ENCODE measurements around the gene CELF1. TPM values are rescaled to one million over a fixed set of nuclear protein-coding genes. Genes with fewer than 3 reads are reported as not detected.
A peak's percentile ranks its signal among the peaks of the same experiment; 100 is the strongest.
"Not testable (repeated sequence)": the region's sequence is repeated elsewhere in the genome, so short reads cannot be mapped to it uniquely, and the experiment has no call there.

Gene CELF1
- polyA plus RNA-seq, 1 donor from 2014 or later: 209 TPM

- Histone ChIP-seq H3F3A (ENCODE audit: insufficient read depth, low read length, poor library complexity, severe bottlenecking) (peaks cover 3% of the 10 kb centered on the region), H2AFZ (ENCODE audit: low read depth, low read length) (no peak overlapping the region), H3K4me3 (ENCODE audit: low read length) (no peak overlapping the region), H3K27me3 (ENCODE audit: insufficient read depth, low read depth, low read length) (no peaks in the 10 kb centered on the region), H3K27ac (ENCODE audit: low read length) (peak overlapping the region; percentile 88), H3K9ac (ENCODE audit: low read length) (peak overlapping the region; percentile 47), H3K79me2 (replicated peaks; ENCODE audit: insufficient read depth, low read length) (peaks cover 72% of the 10 kb centered on the region), H3K9me3 (ENCODE audit: low read length) (no peaks in the 10 kb centered on the region), H3K4me2 (ENCODE audit: low read length) (no peak overlapping the region), H3K9me2 (ENCODE audit: insufficient read depth, low read length) (no peaks in the 10 kb centered on the region), H3K36me3 (ENCODE audit: insufficient read depth, low read length) (no peaks in the 10 kb centered on the region), H4K20me1 (ENCODE audit: insufficient read depth) (peaks cover under 1% of the 10 kb centered on the region)
- TF ChIP-seq POLR2AphosphoS5 (IDR thresholded peaks at IDR 0.05) (no peak), TAF1 (IDR thresholded peaks at IDR 0.05; ENCODE audit: low read depth) (no peak), EZH2 (IDR thresholded peaks at IDR 0.05; ENCODE audit: borderline replicate concordance, insufficient read depth, low read length, poor library complexity, severe bottlenecking) (no peak), MXI1 (conservative IDR thresholded peaks at IDR 0.05; ENCODE audit: poor library complexity, severe bottlenecking) (no peak), SMC3 (conservative IDR thresholded peaks at IDR 0.05; ENCODE audit: poor library complexity) (no peak)
These were observed 21.3 kb downstream of the CELF1 start for GRCh38 chr11:47531666-47532065.

- H3K4me3 ChIP-seq (ENCODE audit: low read length); H3K36me3 ChIP-seq (ENCODE audit: insufficient read depth, low read length); H2AFZ ChIP-seq (ENCODE audit: low read depth, low read length); H3K27me3 ChIP-seq (ENCODE audit: insufficient read depth, low read depth, low read length); H3K9me2 ChIP-seq (ENCODE audit: insufficient read depth, low read length); H3K9ac ChIP-seq (ENCODE audit: low read length); H3K9me3 ChIP-seq (ENCODE audit: low read length); H3K4me2 ChIP-seq (ENCODE audit: low read length); H4K20me1 ChIP-seq (ENCODE audit: insufficient read depth); H3F3A ChIP-seq (ENCODE audit: insufficient read depth, low read length, poor library complexity, severe bottlenecking): not testable (repeated sequence)
- Histone ChIP-seq H3K27ac (ENCODE audit: low read length) (peak overlapping the region; percentile 88), H3K79me2 (replicated peaks; ENCODE audit: insufficient read depth, low read length) (peaks cover 72% of the 10 kb centered on the region)
These were observed 22.2 kb downstream of the CELF1 start for GRCh38 chr11:47530721-47531120.

GRCh38 chr11:47529951-47530350, 23.0 kb downstream of the CELF1 start:
- Histone ChIP-seq H3F3A (ENCODE audit: insufficient read depth, low read length, poor library complexity, severe bottlenecking) (peaks cover 3% of the 10 kb centered on the region), H3K4me3 (ENCODE audit: low read length) (no peak overlapping the region), H3K79me2 (replicated peaks; ENCODE audit: insufficient read depth, low read length) (peaks cover 73% of the 10 kb centered on the region), H2AFZ (ENCODE audit: low read depth, low read length) (no peak overlapping the region), H3K9me2 (ENCODE audit: insufficient read depth, low read length) (no peaks in the 10 kb centered on the region), H3K9ac (ENCODE audit: low read length) (no peak overlapping the region), H3K4me2 (ENCODE audit: low read length) (no peak overlapping the region), H3K27ac (ENCODE audit: low read length) (peak overlapping the region; percentile 88), H3K27me3 (ENCODE audit: insufficient read depth, low read depth, low read length) (no peaks in the 10 kb centered on the region), H3K36me3 (ENCODE audit: insufficient read depth, low read length) (no peaks in the 10 kb centered on the region), H3K9me3 (ENCODE audit: low read length) (no peaks in the 10 kb centered on the region), H4K20me1 (ENCODE audit: insufficient read depth) (no peaks in the 10 kb centered on the region)
- TF ChIP-seq REST (IDR thresholded peaks at IDR 0.05; ENCODE audit: borderline replicate concordance): no peak
- TF ChIP-seq EZH2 (IDR thresholded peaks at IDR 0.05; ENCODE audit: borderline replicate concordance, insufficient read depth, low read length, poor library complexity, severe bottlenecking): no peak

DNA sequence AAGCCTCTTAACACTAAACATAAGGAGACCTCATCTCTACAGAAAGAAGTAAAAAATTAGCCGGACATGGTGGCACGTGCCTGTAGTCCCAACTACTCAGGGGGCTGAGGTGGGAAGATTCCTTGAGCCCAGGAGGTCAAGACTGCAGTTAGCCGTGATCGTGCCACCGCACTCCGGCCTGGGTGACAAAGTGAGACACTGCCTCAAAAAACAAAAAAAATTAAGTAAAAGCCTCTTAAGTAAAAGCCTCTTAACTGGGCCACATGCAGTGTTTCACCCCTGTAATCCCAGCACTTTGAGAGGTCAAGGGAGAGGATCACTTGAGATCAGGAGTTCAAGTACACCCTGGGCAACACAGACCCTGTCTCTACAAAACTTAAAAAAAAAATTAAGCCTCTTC, 25.7 kb downstream of the CELF1 start:
- no peak overlapping the region for H2AFZ ChIP-seq (ENCODE audit: low read depth, low read length)
- H3K79me2 ChIP-seq (replicated peaks; ENCODE audit: insufficient read depth, low read length): peaks cover 89% of the 10 kb centered on the region
- H4K20me1 ChIP-seq (ENCODE audit: insufficient read depth): no peaks in the 10 kb centered on the region
- no peaks in the 10 kb centered on the region for H3K27me3 ChIP-seq (ENCODE audit: insufficient read depth, low read depth, low read length)
- H3F3A ChIP-seq (ENCODE audit: insufficient read depth, low read length, poor library complexity, severe bottlenecking): peaks cover 3% of the 10 kb centered on the region
- H3K4me2 ChIP-seq (ENCODE audit: low read length): no peak overlapping the region
- no peak overlapping the region for H3K27ac ChIP-seq (ENCODE audit: low read length)
- H3K4me3 ChIP-seq (ENCODE audit: low read length): no peak overlapping the region
- no peak for TF ChIP-seq MXI1 (conservative IDR thresholded peaks at IDR 0.05; ENCODE audit: poor library complexity, severe bottlenecking)
- no peak for TF ChIP-seq EP300 (conservative IDR thresholded peaks at IDR 0.05; ENCODE audit: poor library complexity, severe bottlenecking)
- TF ChIP-seq EZH2 (IDR thresholded peaks at IDR 0.05; ENCODE audit: borderline replicate concordance, insufficient read depth, low read length, poor library complexity, severe bottlenecking): no peak
- H3K9me2 ChIP-seq (ENCODE audit: insufficient read depth, low read length): no peaks in the 10 kb centered on the region
- H3K9me3 ChIP-seq (ENCODE audit: low read length): no peaks in the 10 kb centered on the region
- H3K36me3 ChIP-seq (ENCODE audit: insufficient read depth, low read length): no peaks in the 10 kb centered on the region
- no peak overlapping the region for H3K9ac ChIP-seq (ENCODE audit: low read length)

DNA sequence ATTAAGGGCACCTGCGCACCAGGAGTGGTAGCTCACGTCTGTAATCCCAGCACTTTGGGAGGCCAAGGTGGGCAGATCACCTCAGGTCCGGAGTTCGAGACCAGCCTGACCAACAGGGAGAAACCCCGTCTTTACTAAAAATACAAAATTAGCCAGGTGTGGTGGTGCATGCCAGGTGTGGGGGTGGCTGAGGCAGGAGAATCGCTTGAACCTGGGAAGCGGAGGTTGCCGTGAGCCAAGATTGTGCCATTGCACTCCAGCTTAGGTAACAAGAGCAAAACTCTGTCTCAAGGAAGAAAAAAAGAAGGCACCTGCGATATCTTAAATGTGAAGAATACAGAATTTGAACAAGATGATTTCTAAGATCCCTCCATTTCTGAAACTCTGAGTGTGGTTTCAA, 26.9 kb downstream of the CELF1 start:
- not testable (repeated sequence) for H3K9ac ChIP-seq (ENCODE audit: low read length); H3K4me3 ChIP-seq (ENCODE audit: low read length); H3K27me3 ChIP-seq (ENCODE audit: insufficient read depth, low read depth, low read length); H4K20me1 ChIP-seq (ENCODE audit: insufficient read depth); H3K27ac ChIP-seq (ENCODE audit: low read length); H3K9me2 ChIP-seq (ENCODE audit: insufficient read depth, low read length); H3K9me3 ChIP-seq (ENCODE audit: low read length); H2AFZ ChIP-seq (ENCODE audit: low read depth, low read length); H3F3A ChIP-seq (ENCODE audit: insufficient read depth, low read length, poor library complexity, severe bottlenecking); H3K4me2 ChIP-seq (ENCODE audit: low read length); H3K36me3 ChIP-seq (ENCODE audit: insufficient read depth, low read length)
- peaks cover 90% of the 10 kb centered on the region for H3K79me2 ChIP-seq (replicated peaks; ENCODE audit: insufficient read depth, low read length)

Measured in neural cell (in vitro differentiated cells).